Measurements from ENCODE around the gene KMT2B. TPM values are rescaled to one million over a fixed set of nuclear protein-coding genes. Genes with fewer than 3 reads are reported as not detected.

KMT2B gene
- total RNA-seq, 1 donor from 2014 or later: 12.6 TPM

DNA sequence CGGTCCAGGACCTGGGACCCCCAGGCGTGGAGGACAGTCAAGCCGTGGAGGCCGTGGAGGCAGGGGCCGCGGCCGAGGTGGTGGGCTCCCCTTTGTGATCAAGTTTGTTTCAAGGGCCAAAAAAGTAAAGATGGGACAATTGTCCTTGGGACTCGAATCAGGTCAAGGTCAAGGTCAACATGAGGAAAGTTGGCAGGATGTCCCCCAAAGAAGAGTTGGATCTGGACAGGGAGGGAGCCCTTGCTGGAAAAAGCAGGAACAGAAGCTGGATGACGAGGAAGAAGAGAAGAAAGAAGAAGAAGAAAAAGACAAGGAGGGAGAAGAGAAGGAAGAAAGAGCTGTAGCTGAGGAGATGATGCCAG, 2.3 kb downstream of the KMT2B start:
- Histone ChIP-seq H3F3A (ENCODE audit: low read depth) (peaks cover 19% of the 10 kb centered on the region), H3K79me2 (ENCODE audit: low read depth) (peaks cover 22% of the 10 kb centered on the region), H3K4me3 (no peak overlapping the region), H3K4me1 (peaks cover 16% of the 10 kb centered on the region), H3K27ac (no peak overlapping the region), H3K9me3 (ENCODE audit: low read depth) (no peaks in the 10 kb centered on the region), H3K4me2 (no peak overlapping the region), H2AFZ (replicated peaks) (no peak overlapping the region), H3K9ac (no peak overlapping the region), H3K27me3 (peaks cover 8% of the 10 kb centered on the region), H3K36me3 (no peaks in the 10 kb centered on the region), H4K20me1 (ENCODE audit: low read depth) (peaks cover 23% of the 10 kb centered on the region)
- TF ChIP-seq, protein P1, sequence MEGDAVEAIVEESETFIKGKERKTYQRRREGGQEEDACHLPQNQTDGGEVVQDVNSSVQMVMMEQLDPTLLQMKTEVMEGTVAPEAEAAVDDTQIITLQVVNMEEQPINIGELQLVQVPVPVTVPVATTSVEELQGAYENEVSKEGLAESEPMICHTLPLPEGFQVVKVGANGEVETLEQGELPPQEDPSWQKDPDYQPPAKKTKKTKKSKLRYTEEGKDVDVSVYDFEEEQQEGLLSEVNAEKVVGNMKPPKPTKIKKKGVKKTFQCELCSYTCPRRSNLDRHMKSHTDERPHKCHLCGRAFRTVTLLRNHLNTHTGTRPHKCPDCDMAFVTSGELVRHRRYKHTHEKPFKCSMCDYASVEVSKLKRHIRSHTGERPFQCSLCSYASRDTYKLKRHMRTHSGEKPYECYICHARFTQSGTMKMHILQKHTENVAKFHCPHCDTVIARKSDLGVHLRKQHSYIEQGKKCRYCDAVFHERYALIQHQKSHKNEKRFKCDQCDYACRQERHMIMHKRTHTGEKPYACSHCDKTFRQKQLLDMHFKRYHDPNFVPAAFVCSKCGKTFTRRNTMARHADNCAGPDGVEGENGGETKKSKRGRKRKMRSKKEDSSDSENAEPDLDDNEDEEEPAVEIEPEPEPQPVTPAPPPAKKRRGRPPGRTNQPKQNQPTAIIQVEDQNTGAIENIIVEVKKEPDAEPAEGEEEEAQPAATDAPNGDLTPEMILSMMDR (IDR thresholded peaks at IDR 0.05): no peak
- TF ChIP-seq EZH2 (IDR thresholded peaks at IDR 0.05) (no peak), EZH2phosphoT487 (IDR thresholded peaks at IDR 0.05) (no peak)
- Mint-ChIP-seq H3K9me3 (no peaks in the 10 kb centered on the region), H3K4me1 (peaks cover 22% of the 10 kb centered on the region), H3K36me3 (peaks cover 23% of the 10 kb centered on the region), H3K27me3 (ENCODE audit: insufficient read depth, low read depth) (peaks cover 6% of the 10 kb centered on the region), H3K4me3 (peak overlapping the region; percentile 59), H3K27ac (no peak overlapping the region)
- DNase-seq (ENCODE audit: low spot score): no peak

DNA sequence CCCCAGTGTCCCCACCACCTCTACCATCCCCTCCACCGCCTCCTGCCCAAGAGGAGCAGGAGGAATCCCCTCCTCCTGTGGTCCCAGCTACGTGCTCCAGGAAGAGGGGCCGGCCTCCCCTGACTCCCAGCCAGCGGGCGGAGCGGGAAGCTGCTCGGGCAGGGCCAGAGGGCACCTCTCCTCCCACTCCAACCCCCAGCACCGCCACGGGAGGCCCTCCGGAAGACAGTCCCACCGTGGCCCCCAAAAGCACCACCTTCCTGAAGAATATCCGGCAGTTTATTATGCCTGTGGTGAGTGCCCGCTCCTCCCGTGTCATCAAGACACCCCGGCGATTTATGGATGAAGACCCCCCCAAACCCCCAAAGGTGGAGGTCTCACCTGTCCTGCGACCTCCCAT, 2.8 kb downstream of the KMT2B start:
- no peak overlapping the region for H3K4me2 ChIP-seq
- no peak overlapping the region for H3K27ac ChIP-seq
- peaks cover 22% of the 10 kb centered on the region for H3K79me2 ChIP-seq (ENCODE audit: low read depth)
- H4K20me1 ChIP-seq (ENCODE audit: low read depth): peaks cover 23% of the 10 kb centered on the region
- Mint-ChIP-seq H3K27ac (no peak overlapping the region), H3K27me3 (ENCODE audit: insufficient read depth, low read depth) (peaks cover 6% of the 10 kb centered on the region), H3K4me3 (peak overlapping the region; percentile 69), H3K4me1 (peaks cover 22% of the 10 kb centered on the region), H3K9me3 (no peaks in the 10 kb centered on the region), H3K36me3 (peaks cover 27% of the 10 kb centered on the region)
- peaks cover 16% of the 10 kb centered on the region for H3F3A ChIP-seq (ENCODE audit: low read depth)
- no peak overlapping the region for H3K4me3 ChIP-seq
- DNase-seq (ENCODE audit: low spot score): no peak
- H3K9me3 ChIP-seq (ENCODE audit: low read depth): no peaks in the 10 kb centered on the region
- H3K27me3 ChIP-seq: peaks cover 3% of the 10 kb centered on the region
- no peak overlapping the region for H2AFZ ChIP-seq (replicated peaks)
- H3K4me1 ChIP-seq: peaks cover 10% of the 10 kb centered on the region
- H3K36me3 ChIP-seq: no peaks in the 10 kb centered on the region
- H3K9ac ChIP-seq: no peak overlapping the region
- TF ChIP-seq EZH2 (IDR thresholded peaks at IDR 0.05): no peak
- TF ChIP-seq EZH2phosphoT487 (IDR thresholded peaks at IDR 0.05): no peak
- TF ChIP-seq, protein P1 (IDR thresholded peaks at IDR 0.05): no peak

DNA sequence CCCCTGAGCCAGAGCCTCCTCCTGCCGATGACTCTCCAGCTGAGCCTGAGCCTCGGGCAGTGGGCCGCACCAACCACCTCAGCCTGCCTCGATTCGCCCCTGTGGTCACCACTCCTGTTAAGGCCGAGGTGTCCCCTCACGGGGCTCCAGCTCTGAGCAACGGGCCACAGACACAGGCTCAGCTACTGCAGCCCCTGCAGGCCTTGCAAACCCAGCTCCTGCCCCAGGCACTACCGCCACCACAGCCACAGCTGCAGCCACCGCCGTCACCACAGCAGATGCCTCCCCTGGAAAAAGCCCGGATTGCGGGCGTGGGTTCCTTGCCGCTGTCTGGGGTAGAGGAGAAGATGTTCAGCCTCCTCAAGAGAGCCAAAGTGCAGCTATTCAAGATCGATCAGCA, 3.6 kb downstream of the KMT2B start:
- H3K4me3 ChIP-seq: no peak overlapping the region
- no peaks in the 10 kb centered on the region for H3K9me3 ChIP-seq (ENCODE audit: low read depth)
- no peaks in the 10 kb centered on the region for H3K9me3 Mint-ChIP-seq
- H4K20me1 ChIP-seq (ENCODE audit: low read depth): peaks cover 23% of the 10 kb centered on the region
- TF ChIP-seq EZH2phosphoT487 (IDR thresholded peaks at IDR 0.05): no peak
- TF ChIP-seq, protein P1 (IDR thresholded peaks at IDR 0.05): no peak
- TF ChIP-seq EZH2 (IDR thresholded peaks at IDR 0.05): no peak
- peaks cover 22% of the 10 kb centered on the region for H3K79me2 ChIP-seq (ENCODE audit: low read depth)
- no peak overlapping the region for H2AFZ ChIP-seq (replicated peaks)
- H3K4me3 Mint-ChIP-seq: no peak overlapping the region
- peaks cover 9% of the 10 kb centered on the region for H3F3A ChIP-seq (ENCODE audit: low read depth)
- no peak overlapping the region for H3K27ac ChIP-seq
- no peaks in the 10 kb centered on the region for H3K36me3 ChIP-seq
- no peak overlapping the region for H3K9ac ChIP-seq
- no peak overlapping the region for H3K27ac Mint-ChIP-seq
- H3K4me2 ChIP-seq: no peak overlapping the region
- no peak for DNase-seq (ENCODE audit: low spot score)
- peaks cover 32% of the 10 kb centered on the region for H3K36me3 Mint-ChIP-seq
- peaks cover 7% of the 10 kb centered on the region for H3K27me3 Mint-ChIP-seq (ENCODE audit: insufficient read depth, low read depth)
- H3K27me3 ChIP-seq: no peaks in the 10 kb centered on the region
- H3K4me1 Mint-ChIP-seq: peaks cover 14% of the 10 kb centered on the region
- peaks cover 5% of the 10 kb centered on the region for H3K4me1 ChIP-seq
